ENCODE results near the gene RMRP.

The RMRP gene

DNA sequence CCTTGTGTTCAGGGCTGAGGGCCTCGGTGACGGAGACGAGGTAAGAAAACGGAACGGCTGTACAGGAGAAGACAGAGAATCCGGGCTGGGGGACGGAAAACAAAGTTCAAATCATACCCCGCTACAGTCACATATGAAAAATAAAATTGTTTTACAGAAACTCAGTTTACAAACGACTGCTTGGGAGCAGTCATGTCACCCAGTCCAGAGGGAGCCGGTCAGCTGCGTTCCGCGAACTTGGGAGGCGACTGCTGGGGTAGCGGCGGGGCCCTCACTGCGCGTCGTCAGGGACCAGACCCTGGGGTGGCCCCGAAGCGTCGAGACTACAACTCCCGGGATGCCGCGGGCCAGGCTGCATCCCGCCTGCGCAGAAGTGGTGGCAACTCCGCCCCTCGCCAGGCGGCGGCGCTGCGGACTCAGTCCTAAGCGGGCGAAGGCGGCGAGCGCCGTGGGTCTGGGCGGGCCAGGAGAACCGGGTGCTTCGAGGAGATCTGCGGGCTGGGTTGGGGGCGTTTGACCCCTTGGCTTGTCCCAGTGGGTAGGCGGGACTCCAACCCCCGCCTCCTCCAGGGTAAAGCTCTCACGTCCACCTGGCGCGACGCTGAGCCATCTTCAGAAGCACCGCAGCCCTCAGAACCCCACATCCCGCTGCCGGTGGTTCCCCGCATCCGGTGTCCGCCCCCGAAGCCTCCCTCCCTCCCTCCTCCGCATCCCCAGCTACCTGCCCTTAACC, 11.1 kb downstream of the RMRP start (continued):
- TF ChIP-seq ZNF501 (tag by site-specific recombination; IDR thresholded peaks at IDR 0.05) (peak; percentile 69; the same call in 1 of the 2 replicates), ZFP41 (tag by site-specific recombination; IDR thresholded peaks at IDR 0.05; ENCODE audit: borderline replicate concordance) (no peak), ZBTB17 (tag by site-specific recombination; IDR thresholded peaks at IDR 0.05) (peak; percentile 65), WT1 (tag by site-specific recombination; IDR thresholded peaks at IDR 0.05) (no peak; the same call in none of the 2 replicates), OSR2 (tag by site-specific recombination; IDR thresholded peaks at IDR 0.05) (no peak), ZNF394 (tag by site-specific recombination; IDR thresholded peaks at IDR 0.05; ENCODE audit: borderline replicate concordance) (no peak), EGR2 (tag by site-specific recombination; IDR thresholded peaks at IDR 0.05; ENCODE audit: low read depth) (peak; percentile 83), REPIN1 (tag by site-specific recombination; IDR thresholded peaks at IDR 0.05; ENCODE audit: low read depth) (0 out of 2 replicates have a peak, but pooled peaks have one; percentile 25), ZNF664 (tag by site-specific recombination; IDR thresholded peaks at IDR 0.05) (no peak), ZNF138 (tag by site-specific recombination; IDR thresholded peaks at IDR 0.05; ENCODE audit: borderline replicate concordance) (no peak), ZNF654 (tag by site-specific recombination; IDR thresholded peaks at IDR 0.05; ENCODE audit: low read depth) (peak; percentile 48), GLI4 (tag by site-specific recombination; IDR thresholded peaks at IDR 0.05) (no peak), ZBTB21 (tag by site-specific recombination; IDR thresholded peaks at IDR 0.05) (0 out of 2 replicates have a peak, but pooled peaks have one; percentile 11), ZNF10 (tag by site-specific recombination; IDR thresholded peaks at IDR 0.05) (peak; percentile 89), ZBTB8A (tag by site-specific recombination; IDR thresholded peaks at IDR 0.05) (peak; percentile 38; the same call in 1 of the 2 replicates), ZNF350 (tag by site-specific recombination; IDR thresholded peaks at IDR 0.05) (no peak), ZFP3 (tag by site-specific recombination; IDR thresholded peaks at IDR 0.05; ENCODE audit: low read depth) (no peak), ZBTB48 (tag by site-specific recombination; IDR thresholded peaks at IDR 0.05) (peak; percentile 82), ZNF670 (tag by site-specific recombination; IDR thresholded peaks at IDR 0.05; ENCODE audit: low read depth) (no peak), ZNF157 (tag by site-specific recombination; IDR thresholded peaks at IDR 0.05) (no peak)
- TF ChIP-seq, protein P1, sequence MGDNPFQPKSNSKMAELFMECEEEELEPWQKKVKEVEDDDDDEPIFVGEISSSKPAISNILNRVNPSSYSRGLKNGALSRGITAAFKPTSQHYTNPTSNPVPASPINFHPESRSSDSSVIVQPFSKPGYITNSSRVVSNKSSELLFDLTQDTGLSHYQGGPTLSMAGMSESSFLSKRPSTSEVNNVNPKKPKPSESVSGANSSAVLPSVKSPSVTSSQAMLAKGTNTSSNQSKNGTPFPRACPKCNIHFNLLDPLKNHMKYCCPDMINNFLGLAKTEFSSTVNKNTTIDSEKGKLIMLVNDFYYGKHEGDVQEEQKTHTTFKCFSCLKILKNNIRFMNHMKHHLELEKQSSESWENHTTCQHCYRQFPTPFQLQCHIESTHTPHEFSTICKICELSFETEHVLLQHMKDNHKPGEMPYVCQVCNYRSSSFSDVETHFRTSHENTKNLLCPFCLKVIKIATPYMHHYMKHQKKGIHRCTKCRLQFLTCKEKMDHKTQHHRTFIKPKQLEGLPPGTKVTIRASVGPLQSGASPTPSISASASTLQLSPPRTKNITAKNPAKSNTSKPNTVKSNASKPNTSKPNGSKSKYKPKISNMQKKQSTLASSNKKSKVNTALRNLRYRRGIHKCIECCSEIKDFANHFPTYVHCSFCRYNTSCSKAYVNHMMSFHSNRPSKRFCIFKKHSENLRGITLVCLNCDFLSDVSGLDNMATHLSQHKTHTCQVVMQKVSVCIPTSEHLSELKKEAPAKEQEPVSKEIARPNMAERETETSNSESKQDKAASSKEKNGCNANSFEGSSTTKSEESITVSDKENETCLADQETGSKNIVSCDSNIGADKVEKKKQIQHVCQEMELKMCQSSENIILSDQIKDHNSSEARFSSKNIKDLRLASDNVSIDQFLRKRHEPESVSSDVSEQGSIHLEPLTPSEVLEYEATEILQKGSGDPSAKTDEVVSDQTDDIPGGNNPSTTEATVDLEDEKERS (tag by site-specific recombination; IDR thresholded peaks at IDR 0.05): no peak
- TF ChIP-seq, protein P2, sequence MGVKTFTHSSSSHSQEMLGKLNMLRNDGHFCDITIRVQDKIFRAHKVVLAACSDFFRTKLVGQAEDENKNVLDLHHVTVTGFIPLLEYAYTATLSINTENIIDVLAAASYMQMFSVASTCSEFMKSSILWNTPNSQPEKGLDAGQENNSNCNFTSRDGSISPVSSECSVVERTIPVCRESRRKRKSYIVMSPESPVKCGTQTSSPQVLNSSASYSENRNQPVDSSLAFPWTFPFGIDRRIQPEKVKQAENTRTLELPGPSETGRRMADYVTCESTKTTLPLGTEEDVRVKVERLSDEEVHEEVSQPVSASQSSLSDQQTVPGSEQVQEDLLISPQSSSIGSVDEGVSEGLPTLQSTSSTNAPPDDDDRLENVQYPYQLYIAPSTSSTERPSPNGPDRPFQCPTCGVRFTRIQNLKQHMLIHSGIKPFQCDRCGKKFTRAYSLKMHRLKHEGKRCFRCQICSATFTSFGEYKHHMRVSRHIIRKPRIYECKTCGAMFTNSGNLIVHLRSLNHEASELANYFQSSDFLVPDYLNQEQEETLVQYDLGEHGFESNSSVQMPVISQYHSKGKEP (tag by site-specific recombination; IDR thresholded peaks at IDR 0.05): 0 out of 2 replicates have a peak, but pooled peaks have one; percentile 31
- TF ChIP-seq, protein P3, sequence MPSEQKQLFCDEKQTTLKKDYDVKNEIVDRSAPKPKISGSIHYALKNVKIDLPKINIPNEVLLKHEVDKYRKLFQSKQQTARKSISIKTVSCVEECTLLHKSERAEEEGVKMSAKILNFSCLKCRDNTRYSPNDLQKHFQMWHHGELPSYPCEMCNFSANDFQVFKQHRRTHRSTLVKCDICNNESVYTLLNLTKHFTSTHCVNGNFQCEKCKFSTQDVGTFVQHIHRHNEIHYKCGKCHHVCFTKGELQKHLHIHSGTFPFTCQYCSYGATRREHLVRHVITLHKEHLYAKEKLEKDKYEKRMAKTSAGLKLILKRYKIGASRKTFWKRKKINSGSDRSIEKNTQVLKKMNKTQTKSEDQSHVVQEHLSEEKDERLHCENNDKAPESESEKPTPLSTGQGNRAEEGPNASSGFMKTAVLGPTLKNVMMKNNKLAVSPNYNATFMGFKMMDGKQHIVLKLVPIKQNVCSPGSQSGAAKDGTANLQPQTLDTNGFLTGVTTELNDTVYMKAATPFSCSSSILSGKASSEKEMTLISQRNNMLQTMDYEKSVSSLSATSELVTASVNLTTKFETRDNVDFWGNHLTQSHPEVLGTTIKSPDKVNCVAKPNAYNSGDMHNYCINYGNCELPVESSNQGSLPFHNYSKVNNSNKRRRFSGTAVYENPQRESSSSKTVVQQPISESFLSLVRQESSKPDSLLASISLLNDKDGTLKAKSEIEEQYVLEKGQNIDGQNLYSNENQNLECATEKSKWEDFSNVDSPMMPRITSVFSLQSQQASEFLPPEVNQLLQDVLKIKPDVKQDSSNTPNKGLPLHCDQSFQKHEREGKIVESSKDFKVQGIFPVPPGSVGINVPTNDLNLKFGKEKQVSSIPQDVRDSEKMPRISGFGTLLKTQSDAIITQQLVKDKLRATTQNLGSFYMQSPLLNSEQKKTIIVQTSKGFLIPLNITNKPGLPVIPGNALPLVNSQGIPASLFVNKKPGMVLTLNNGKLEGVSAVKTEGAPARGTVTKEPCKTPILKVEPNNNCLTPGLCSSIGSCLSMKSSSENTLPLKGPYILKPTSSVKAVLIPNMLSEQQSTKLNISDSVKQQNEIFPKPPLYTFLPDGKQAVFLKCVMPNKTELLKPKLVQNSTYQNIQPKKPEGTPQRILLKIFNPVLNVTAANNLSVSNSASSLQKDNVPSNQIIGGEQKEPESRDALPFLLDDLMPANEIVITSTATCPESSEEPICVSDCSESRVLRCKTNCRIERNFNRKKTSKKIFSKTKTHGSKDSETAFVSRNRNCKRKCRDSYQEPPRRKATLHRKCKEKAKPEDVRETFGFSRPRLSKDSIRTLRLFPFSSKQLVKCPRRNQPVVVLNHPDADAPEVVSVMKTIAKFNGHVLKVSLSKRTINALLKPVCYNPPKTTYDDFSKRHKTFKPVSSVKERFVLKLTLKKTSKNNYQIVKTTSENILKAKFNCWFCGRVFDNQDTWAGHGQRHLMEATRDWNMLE (tag by site-specific recombination; conservative IDR thresholded peaks at IDR 0.05; ENCODE audit: low read depth): no peak
- TF ChIP-seq, protein P4, sequence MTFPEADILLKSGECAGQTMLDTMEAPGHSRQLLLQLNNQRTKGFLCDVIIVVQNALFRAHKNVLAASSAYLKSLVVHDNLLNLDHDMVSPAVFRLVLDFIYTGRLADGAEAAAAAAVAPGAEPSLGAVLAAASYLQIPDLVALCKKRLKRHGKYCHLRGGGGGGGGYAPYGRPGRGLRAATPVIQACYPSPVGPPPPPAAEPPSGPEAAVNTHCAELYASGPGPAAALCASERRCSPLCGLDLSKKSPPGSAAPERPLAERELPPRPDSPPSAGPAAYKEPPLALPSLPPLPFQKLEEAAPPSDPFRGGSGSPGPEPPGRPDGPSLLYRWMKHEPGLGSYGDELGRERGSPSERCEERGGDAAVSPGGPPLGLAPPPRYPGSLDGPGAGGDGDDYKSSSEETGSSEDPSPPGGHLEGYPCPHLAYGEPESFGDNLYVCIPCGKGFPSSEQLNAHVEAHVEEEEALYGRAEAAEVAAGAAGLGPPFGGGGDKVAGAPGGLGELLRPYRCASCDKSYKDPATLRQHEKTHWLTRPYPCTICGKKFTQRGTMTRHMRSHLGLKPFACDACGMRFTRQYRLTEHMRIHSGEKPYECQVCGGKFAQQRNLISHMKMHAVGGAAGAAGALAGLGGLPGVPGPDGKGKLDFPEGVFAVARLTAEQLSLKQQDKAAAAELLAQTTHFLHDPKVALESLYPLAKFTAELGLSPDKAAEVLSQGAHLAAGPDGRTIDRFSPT (tag by site-specific recombination; IDR thresholded peaks at IDR 0.05): peak; percentile 73; the same call in 1 of the 2 replicates
- TF ChIP-seq, protein P5, sequence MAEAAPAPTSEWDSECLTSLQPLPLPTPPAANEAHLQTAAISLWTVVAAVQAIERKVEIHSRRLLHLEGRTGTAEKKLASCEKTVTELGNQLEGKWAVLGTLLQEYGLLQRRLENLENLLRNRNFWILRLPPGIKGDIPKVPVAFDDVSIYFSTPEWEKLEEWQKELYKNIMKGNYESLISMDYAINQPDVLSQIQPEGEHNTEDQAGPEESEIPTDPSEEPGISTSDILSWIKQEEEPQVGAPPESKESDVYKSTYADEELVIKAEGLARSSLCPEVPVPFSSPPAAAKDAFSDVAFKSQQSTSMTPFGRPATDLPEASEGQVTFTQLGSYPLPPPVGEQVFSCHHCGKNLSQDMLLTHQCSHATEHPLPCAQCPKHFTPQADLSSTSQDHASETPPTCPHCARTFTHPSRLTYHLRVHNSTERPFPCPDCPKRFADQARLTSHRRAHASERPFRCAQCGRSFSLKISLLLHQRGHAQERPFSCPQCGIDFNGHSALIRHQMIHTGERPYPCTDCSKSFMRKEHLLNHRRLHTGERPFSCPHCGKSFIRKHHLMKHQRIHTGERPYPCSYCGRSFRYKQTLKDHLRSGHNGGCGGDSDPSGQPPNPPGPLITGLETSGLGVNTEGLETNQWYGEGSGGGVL (tag by site-specific recombination; IDR thresholded peaks at IDR 0.05): peak; percentile 32; the same call in 1 of the 2 replicates

All from HEK293 (cell line).